Keratinocyte (primary cell): ENCODE measurements around the gene CDKAL1.

ENCODE experiments used
- EZH2 ChIP-seq: IDR thresholded peaks from one replicate; pipeline ENCODE4 v1.6.1; 2012; ENCODE audit warnings: inconsistent platforms, mild to moderate bottlenecking, low read length, moderate library complexity
- TF ChIP-seq, protein P1 (sequence below), 3 experiments: IDR thresholded peaks in 1 of 3; conservative IDR thresholded peaks in 1 of 3; optimal IDR thresholded peaks in 1 of 3; 2 replicates in 2 of 3; 3 replicates in 1 of 3; pipeline versions ENCODE3 to v1.5.1; 2011; ENCODE audit warnings: low read length in 3 of 3, mild to moderate bottlenecking in 3 of 3, moderate library complexity in 2 of 3, control low read depth in 1 of 3, inconsistent platforms in 1 of 3; ENCODE audit not compliant: insufficient read depth in 2 of 3; ENCODE audit errors: extremely low read depth in 1 of 3

GRCh38 chr6:20681243-20681684, 147.0 kb downstream of the CDKAL1 start:
- TF ChIP-seq, protein P1, sequence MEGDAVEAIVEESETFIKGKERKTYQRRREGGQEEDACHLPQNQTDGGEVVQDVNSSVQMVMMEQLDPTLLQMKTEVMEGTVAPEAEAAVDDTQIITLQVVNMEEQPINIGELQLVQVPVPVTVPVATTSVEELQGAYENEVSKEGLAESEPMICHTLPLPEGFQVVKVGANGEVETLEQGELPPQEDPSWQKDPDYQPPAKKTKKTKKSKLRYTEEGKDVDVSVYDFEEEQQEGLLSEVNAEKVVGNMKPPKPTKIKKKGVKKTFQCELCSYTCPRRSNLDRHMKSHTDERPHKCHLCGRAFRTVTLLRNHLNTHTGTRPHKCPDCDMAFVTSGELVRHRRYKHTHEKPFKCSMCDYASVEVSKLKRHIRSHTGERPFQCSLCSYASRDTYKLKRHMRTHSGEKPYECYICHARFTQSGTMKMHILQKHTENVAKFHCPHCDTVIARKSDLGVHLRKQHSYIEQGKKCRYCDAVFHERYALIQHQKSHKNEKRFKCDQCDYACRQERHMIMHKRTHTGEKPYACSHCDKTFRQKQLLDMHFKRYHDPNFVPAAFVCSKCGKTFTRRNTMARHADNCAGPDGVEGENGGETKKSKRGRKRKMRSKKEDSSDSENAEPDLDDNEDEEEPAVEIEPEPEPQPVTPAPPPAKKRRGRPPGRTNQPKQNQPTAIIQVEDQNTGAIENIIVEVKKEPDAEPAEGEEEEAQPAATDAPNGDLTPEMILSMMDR (optimal IDR thresholded peaks at IDR 0.05 in 1 of 3, IDR thresholded peaks at IDR 0.05 in 1 of 3, conservative IDR thresholded peaks at IDR 0.05 in 1 of 3; ENCODE audit: extremely low read depth in 1 of 3, insufficient read depth in 2 of 3, low read length in 3 of 3) = no peak
- no peak for TF ChIP-seq EZH2
